H1 (cell line): Measurements from ENCODE around the gene GRM7. TPM values are rescaled to one million over a fixed set of nuclear protein-coding genes. Genes with fewer than 3 reads are reported as not detected.

Experiments
- CTCF ChIA-PET: fragments of 300-600 bp; sonication (Branson Sonifier 250); formaldehyde crosslinking; loops from one replicate; lab custom pipeline; 2021; ENCODE audit not compliant: partially characterized antibody; lab: Charles Lee
- POLR2A ChIA-PET: fragments of 300-600 bp; sonication (Branson Sonifier 250); formaldehyde crosslinking; loops from one replicate; lab custom pipeline; 2021; ENCODE audit warnings: inconsistent platforms; ENCODE audit not compliant: partially characterized antibody; lab: Charles Lee
- DNase-seq, 2 experiments: peaks; one replicate each; pipeline versions ENCODE4 v3.0.0 to v3.0.0-alpha.2; 2010 to 2022; ENCODE audit warnings: low spot score in 2 of 2, low read depth in 1 of 2, mixed read lengths in 1 of 2
- FAIRE-seq: peaks from 2 replicates; lab custom pipeline; 2011; peaks lifted over from hg19 to GRCh38; lab: Jason Lieb, UNC
- H2AFZ ChIP-seq: 2 replicates; pipeline ENCODE4 v1.8.1; 2012; ENCODE audit warnings: low read length, inconsistent platforms
- H2AK5ac ChIP-seq: 2 replicates; pipeline ENCODE4 v1.6.1; 2013; ENCODE audit warnings: low read depth, low read length
- H2BK120ac ChIP-seq: replicated peaks from 2 replicates; pipeline ENCODE3; 2013; ENCODE audit warnings: low read depth, low read length, inconsistent platforms
- H2BK12ac ChIP-seq: 2 replicates; pipeline ENCODE4 v1.6.1; 2013; ENCODE audit warnings: low read depth, low read length
- H2BK15ac ChIP-seq: 2 replicates; pipeline ENCODE4 v1.6.1; 2013; ENCODE audit warnings: low read length
- H2BK20ac ChIP-seq: 2 replicates; pipeline ENCODE4 v1.6.1; 2013; ENCODE audit warnings: low read length
- H2BK5ac ChIP-seq: 2 replicates; pipeline ENCODE4 v1.6.1; 2013; ENCODE audit warnings: low read depth, low read length
- H3K14ac ChIP-seq: 2 replicates; pipeline ENCODE4 v1.6.1; 2013; ENCODE audit warnings: inconsistent platforms; ENCODE audit not compliant: insufficient read length
- H3K18ac ChIP-seq: 2 replicates; pipeline ENCODE4 v1.6.1; 2013; ENCODE audit warnings: low read length; ENCODE audit errors: extremely low read depth
- H3K23ac ChIP-seq: 2 replicates; pipeline ENCODE4 v1.6.1; 2013; ENCODE audit warnings: inconsistent platforms; ENCODE audit not compliant: insufficient read length
- H3K23me2 ChIP-seq: 2 replicates; pipeline ENCODE4 v1.6.1; 2013; ENCODE audit warnings: low read depth, low read length
- H3K27ac ChIP-seq: 2 replicates; pipeline ENCODE4 v1.6.1; 2011; ENCODE audit warnings: low read depth, low read length, inconsistent platforms
- H3K27me3 ChIP-seq, 4 experiments: replicated peaks in 1 of 4; 1 replicate in 1 of 4; 2 replicates in 3 of 4; pipeline versions ENCODE4 v1.6.1 to v1.8.1; 2011 to 2013; ENCODE audit warnings: low read length in 3 of 4, mild to moderate bottlenecking in 3 of 4, inconsistent platforms in 2 of 4, mixed read lengths in 2 of 4, moderate library complexity in 1 of 4; ENCODE audit not compliant: control insufficient read depth in 3 of 4, insufficient read depth in 3 of 4; ENCODE audit errors: extremely low read depth in 1 of 4
- H3K36me3 ChIP-seq, 4 experiments: 2 replicates each; pipeline versions ENCODE4 v1.6.1 to v1.8.1; 2011 to 2013; ENCODE audit warnings: mild to moderate bottlenecking in 4 of 4, low read length in 3 of 4, moderate library complexity in 2 of 4, control low read depth in 1 of 4, inconsistent platforms in 1 of 4; ENCODE audit not compliant: insufficient read depth in 4 of 4, control insufficient read depth in 2 of 4
- H3K4ac ChIP-seq: replicated peaks from 2 replicates; pipeline ENCODE3; 2013; ENCODE audit warnings: low read length, low read depth, mixed read lengths, inconsistent platforms; ENCODE audit not compliant: insufficient read length
- H3K4me1 ChIP-seq, 4 experiments: replicated peaks in 1 of 4; 1 replicate in 1 of 4; 2 replicates in 3 of 4; pipeline versions ENCODE4 v1.6.1 to v1.8.1; 2011 to 2013; ENCODE audit warnings: low read length in 3 of 4, inconsistent platforms in 2 of 4, mixed read lengths in 1 of 4; ENCODE audit not compliant: insufficient read depth in 4 of 4, control insufficient read depth in 3 of 4
- H3K4me2 ChIP-seq, 2 experiments: 2 replicates each; pipeline versions ENCODE4 v1.6.1 to v1.8.1; 2011 to 2013; ENCODE audit warnings: low read depth in 2 of 2, low read length in 2 of 2, control low read depth in 1 of 2, inconsistent platforms in 1 of 2, mild to moderate bottlenecking in 1 of 2; ENCODE audit not compliant: insufficient read depth in 1 of 2
- H3K4me3 ChIP-seq, 4 experiments: fragments of 200-600, 300-600 bp in 1 of 4; sonication (generic), shearing (Covaris generic), sonication (Bioruptor Twin) in 1 of 4; 2 replicates each; pipeline versions ENCODE4 v1.5.1 to v1.8.1; 2011 to 2016; ENCODE audit warnings: low read length in 4 of 4, low read depth in 3 of 4, control low read depth in 2 of 4, inconsistent platforms in 2 of 4, mild to moderate bottlenecking in 2 of 4, mixed read lengths in 1 of 4, moderate library complexity in 1 of 4; ENCODE audit not compliant: insufficient read depth in 2 of 4; ENCODE audit errors: extremely low read depth in 1 of 4
- H3K56ac ChIP-seq: replicated peaks from 2 replicates; pipeline ENCODE3; 2013; ENCODE audit warnings: low read depth, mild to moderate bottlenecking, mixed read lengths, low read length, inconsistent platforms; ENCODE audit not compliant: insufficient read length
- H3K79me1 ChIP-seq: 2 replicates; pipeline ENCODE4 v1.6.1; 2013; ENCODE audit warnings: low read depth, low read length, control low read depth
- H3K79me2 ChIP-seq, 2 experiments: 2 replicates each; pipeline versions ENCODE4 v1.6.1 to v1.8.1; 2012 to 2013; ENCODE audit warnings: low read length in 2 of 2, mild to moderate bottlenecking in 2 of 2, inconsistent platforms in 1 of 2; ENCODE audit not compliant: insufficient read depth in 2 of 2, control insufficient read depth in 1 of 2
- H3K9ac ChIP-seq, 4 experiments: replicated peaks in 1 of 4; 1 replicate in 1 of 4; 2 replicates in 3 of 4; pipeline versions ENCODE4 v1.6.1 to v1.8.1; 2011 to 2013; ENCODE audit warnings: low read depth in 3 of 4, low read length in 3 of 4, control low read depth in 2 of 4, mild to moderate bottlenecking in 2 of 4, moderate library complexity in 2 of 4, inconsistent platforms in 1 of 4; ENCODE audit errors: extremely low read depth in 1 of 4
- H3K9me3 ChIP-seq, 2 experiments: 2 replicates each; pipeline versions ENCODE4 v1.6.1 to v1.8.1; 2012 to 2013; ENCODE audit warnings: mild to moderate bottlenecking in 2 of 2, moderate library complexity in 2 of 2, control low read depth in 1 of 2, inconsistent platforms in 1 of 2, low read depth in 1 of 2, low read length in 1 of 2, mixed read lengths in 1 of 2; ENCODE audit not compliant: insufficient read depth in 2 of 2
- H4K20me1 ChIP-seq, 2 experiments: replicated peaks in 1 of 2; 2 replicates each; pipeline versions ENCODE3 to v1.8.1; 2011 to 2013; ENCODE audit warnings: inconsistent platforms in 2 of 2, low read length in 2 of 2, mild to moderate bottlenecking in 1 of 2; ENCODE audit not compliant: insufficient read depth in 2 of 2, control insufficient read depth in 1 of 2
- H4K5ac ChIP-seq: 2 replicates; pipeline ENCODE4 v1.6.1; 2013; ENCODE audit warnings: low read length, low read depth, mixed read lengths, inconsistent platforms; ENCODE audit not compliant: insufficient read length
- H4K8ac ChIP-seq: 2 replicates; pipeline ENCODE4 v1.8.0; 2013; ENCODE audit warnings: mild to moderate bottlenecking, moderate library complexity, low read length, inconsistent platforms; ENCODE audit not compliant: insufficient read depth; ENCODE audit errors: extremely low read depth
- H4K91ac ChIP-seq: replicated peaks from 2 replicates; pipeline ENCODE3; 2013; ENCODE audit warnings: low read length, mixed read lengths, inconsistent platforms; ENCODE audit not compliant: insufficient read length
- BACH1 ChIP-seq: IDR thresholded peaks from 2 replicates; pipeline ENCODE4 v1.6.1; 2012; ENCODE audit warnings: low read length, improper control_type of control experiment
- EP300 ChIP-seq, 2 experiments: IDR thresholded peaks; 1 replicate in 1 of 2; 2 replicates in 1 of 2; pipeline ENCODE4 v1.6.1; 2011 to 2012; ENCODE audit warnings: low read depth in 2 of 2, low read length in 2 of 2, mild to moderate bottlenecking in 2 of 2, borderline replicate concordance in 1 of 2, inconsistent platforms in 1 of 2, moderate library complexity in 1 of 2
- EZH2 ChIP-seq: fragments of 200-600 bp; sonication (generic); IDR thresholded peaks from 2 replicates; pipeline ENCODE4 v1.7.1; 2012; ENCODE audit warnings: low read depth, mild to moderate bottlenecking, moderate library complexity, low read length, inconsistent platforms; ENCODE audit not compliant: severe bottlenecking
- FOSL1 ChIP-seq: IDR thresholded peaks from 2 replicates; pipeline ENCODE4 v1.6.1; 2011; ENCODE audit warnings: mild to moderate bottlenecking, low read depth, low read length, moderate library complexity; ENCODE audit not compliant: insufficient read depth
- HDAC2 ChIP-seq, 2 experiments: fragments of 300-600 bp in 1 of 2; sonication (generic) in 1 of 2; IDR thresholded peaks; 2 replicates each; pipeline ENCODE4 v1.6.1; 2011 to 2012; ENCODE audit warnings: low read depth in 2 of 2, low read length in 2 of 2, mild to moderate bottlenecking in 2 of 2, moderate library complexity in 2 of 2, borderline replicate concordance in 1 of 2, inconsistent platforms in 1 of 2
- KDM4A ChIP-seq: IDR thresholded peaks from one replicate; pipeline ENCODE4 v1.7.1; 2012; ENCODE audit warnings: low read depth, mild to moderate bottlenecking, moderate library complexity, low read length, inconsistent platforms; ENCODE audit not compliant: severe bottlenecking
- MAX ChIP-seq: IDR thresholded peaks from 2 replicates; pipeline ENCODE4 v1.6.1; 2012; ENCODE audit warnings: inconsistent platforms
- PHF8 ChIP-seq: fragments of 200-600 bp; sonication (generic); conservative IDR thresholded peaks from 2 replicates; pipeline ENCODE4 v1.7.1; 2012; ENCODE audit warnings: low read depth, mild to moderate bottlenecking, inconsistent platforms, low read length, moderate library complexity
- POLR2A ChIP-seq, 2 experiments: IDR thresholded peaks; 1 replicate in 1 of 2; 2 replicates in 1 of 2; pipeline ENCODE4 v1.6.1; 2011; ENCODE audit warnings: low read depth in 2 of 2, low read length in 2 of 2, mild to moderate bottlenecking in 2 of 2; ENCODE audit errors: control extremely low read depth in 1 of 2
- SAP30 ChIP-seq: fragments of 300-600 bp; sonication (generic); IDR thresholded peaks from 2 replicates; pipeline ENCODE4 v1.7.1; 2012; ENCODE audit warnings: low read length, moderate library complexity, mild to moderate bottlenecking, inconsistent platforms; ENCODE audit not compliant: insufficient read depth, insufficient replicate concordance
- SRF ChIP-seq: IDR thresholded peaks from 2 replicates; pipeline ENCODE4 v1.6.1; 2011; ENCODE audit warnings: mild to moderate bottlenecking, low read depth, low read length, moderate library complexity
- TAF7 ChIP-seq: optimal IDR thresholded peaks from 2 replicates; pipeline ENCODE3; 2011; ENCODE audit warnings: low read depth, mild to moderate bottlenecking, inconsistent platforms, low read length, moderate library complexity, borderline replicate concordance
- USF2 ChIP-seq: IDR thresholded peaks from 2 replicates; pipeline ENCODE4 v1.6.1; 2011; ENCODE audit warnings: low read length, improper control_type of control experiment
- WGBS, 2 experiments: shearing (Covaris generic) in 1 of 2; methylation state at CpG; one replicate each; pipeline versions ENCODE4 v1.1.6 to v1.1.7; 2013 to 2015; ENCODE audit warnings: low lambda C conversion rate in 2 of 2, mixed read lengths in 2 of 2, inconsistent platforms in 1 of 2, low coverage in 1 of 2, missing lambda C conversion rate in 1 of 2; ENCODE audit not compliant: insufficient replicate concordance in 2 of 2, insufficient coverage in 1 of 2, insufficient read length in 1 of 2; ENCODE audit errors: extremely low coverage in 1 of 2, missing lambda C conversion rate in 1 of 2; 5-methylcytosine and 5-hydroxymethylcytosine counted together
- polyA plus RNA-seq, 7 experiments: library from polyadenylated mRNA; depleted of rRNA in 3 of 7; stranded (reverse) in 5 of 7; unstranded in 2 of 7; fragments of >200 nt in 5 of 7; fragments of 200-250 nt in 2 of 7; gene quantifications; 1 replicate in 5 of 7; 2 replicates in 1 of 7; 4 replicates in 1 of 7; pipeline versions ENCODE4 v1.2.1 to v1.2.3, GENCODE V29; 2011 to 2013; ENCODE audit warnings: missing spikeins in 2 of 7, mixed read lengths in 2 of 7
- total RNA-seq: library from RNA; stranded (reverse); fragmentation: NEBNext Ultra II Directional; extraction: Animal tissue kit (Norgen Biotek cat#: 25700); gene quantifications from 2 replicates; pipeline ENCODE4 v1.2.1, GENCODE V29; 2021

Gene GRM7
- total and polyA plus RNA-seq, 2 of the 8 experiments (the other 6 are each of a cell fraction or from before 2014, with no cell fraction given) = 0.17 to 0.24 TPM

- Histone ChIP-seq H3K14ac (no peak overlapping the region), H3K56ac (no peak overlapping the region), H3K4me1 (no peaks in the 10 kb centered on the region), H4K20me1 (no peaks in the 10 kb centered on the region), H3K23me2 (no peaks in the 10 kb centered on the region), H3K9ac (no peak overlapping the region), H2BK120ac (no peak overlapping the region), H4K91ac (no peak overlapping the region), H4K8ac (no peak overlapping the region), H3K9me3 (no peaks in the 10 kb centered on the region), H3K79me2 (no peaks in the 10 kb centered on the region), H3K4me2 (no peak overlapping the region), H2BK12ac (no peak overlapping the region), H2AK5ac (no peak overlapping the region), H3K27me3 (no peaks in the 10 kb centered on the region), H2AFZ (no peak overlapping the region), H2BK20ac (no peak overlapping the region), H4K5ac (no peak overlapping the region), H3K27ac (no peak overlapping the region), H3K79me1 (no peaks in the 10 kb centered on the region), H2BK15ac (no peak overlapping the region), H3K23ac (no peak overlapping the region), H3K36me3 (no peaks in the 10 kb centered on the region), H3K4ac (no peak overlapping the region), H3K18ac (no peak overlapping the region), H3K4me3 (no peak overlapping the region), H2BK5ac (no peak overlapping the region)
- FAIRE-seq (no peak), DNase-seq (no peak)
- ChIA-PET POLR2A (no interaction called here), CTCF (no interaction called here)
- 96% methylated on average over 2 of the region's 2 CpGs; no CpG with 5 or more reads in 1 of the 2 experiments for WGBS, 2 experiments
- TF ChIP-seq TAF7 = no peak
- no peak for TF ChIP-seq EZH2
- no peak for TF ChIP-seq HDAC2 (IDR thresholded peaks at IDR 0.05; ENCODE audit: borderline replicate concordance in 1 of 2, low read depth in 2 of 2, low read length in 2 of 2)
- TF ChIP-seq MAX = no peak
- no peak for TF ChIP-seq SAP30
- TF ChIP-seq SRF = no peak
- no peak for TF ChIP-seq KDM4A
- no peak for TF ChIP-seq POLR2A (IDR thresholded peaks at IDR 0.05; ENCODE audit: control extremely low read depth in 1 of 2, low read depth in 2 of 2, low read length in 2 of 2)
- no peak for TF ChIP-seq EP300 (IDR thresholded peaks at IDR 0.05; ENCODE audit: borderline replicate concordance in 1 of 2, low read depth in 2 of 2, low read length in 2 of 2)
- no peak for TF ChIP-seq PHF8
- no peak for TF ChIP-seq FOSL1
- no peak for TF ChIP-seq USF2
- TF ChIP-seq BACH1 = no peak
These were observed 393.3 kb downstream of the GRM7 start for GRCh38 chr3:7254251-7254650.
